Lung (tissue), 12 donors: ENCODE data around the gene SEC61G. TPM values are rescaled to one million over a fixed set of nuclear protein-coding genes. Genes with fewer than 3 reads are reported as not detected.

Experiments used
- ATAC-seq: fragments of 200-7000 bp; cut with Tn5 transposase; one replicate; pipeline ENCODE4 v1.9.1; 2020; ENCODE audit warnings: moderate number of reproducible peaks; ENCODE audit not compliant: insufficient read depth, low FRiP score
- DNase-seq, 3 donors: peaks; one replicate each; pipeline ENCODE4 v3.0.0-alpha.2; 2013 to 2017
- H3K27ac ChIP-seq, 2 donors: one replicate each; pipeline ENCODE4 v1.5.1; 2013; ENCODE audit warnings: mild to moderate bottlenecking in 2 of 2, moderate library complexity in 2 of 2, control low read depth in 1 of 2, inconsistent platforms in 1 of 2, low read depth in 1 of 2, low read length in 1 of 2
- H3K27me3 ChIP-seq, 3 donors: one replicate each; pipeline ENCODE4 v1.5.1; 2013; ENCODE audit warnings: low read length in 2 of 3; ENCODE audit not compliant: control insufficient read depth in 3 of 3, insufficient read depth in 3 of 3
- H3K36me3 ChIP-seq, 4 donors: one replicate each; pipeline ENCODE4 v1.5.1; 2013; ENCODE audit warnings: low read length in 4 of 4, mild to moderate bottlenecking in 1 of 4, moderate library complexity in 1 of 4; ENCODE audit not compliant: control insufficient read depth in 4 of 4, insufficient read depth in 4 of 4
- H3K4me1 ChIP-seq, 5 donors: one replicate each; pipeline ENCODE4 v1.5.1; 2013; ENCODE audit warnings: low read length in 5 of 5, mild to moderate bottlenecking in 2 of 5, moderate library complexity in 1 of 5; ENCODE audit not compliant: control insufficient read depth in 5 of 5, insufficient read depth in 5 of 5
- H3K4me3 ChIP-seq: one replicate; pipeline ENCODE4 v1.5.1; 2013; ENCODE audit warnings: mild to moderate bottlenecking, control low read depth, moderate library complexity
- H3K9ac ChIP-seq, 2 donors: one replicate each; pipeline ENCODE4 v1.5.1; 2013; ENCODE audit warnings: low read length in 2 of 2, control low read depth in 1 of 2; ENCODE audit not compliant: insufficient read depth in 1 of 2
- H3K9me3 ChIP-seq, 4 donors: one replicate each; pipeline ENCODE4 v1.5.1; 2013; ENCODE audit warnings: low read length in 3 of 4, mild to moderate bottlenecking in 1 of 4, moderate library complexity in 1 of 4; ENCODE audit not compliant: control insufficient read depth in 4 of 4, insufficient read depth in 3 of 4
- CTCF ChIP-seq: IDR thresholded peaks from 2 replicates; pipeline ENCODE4 v1.5.1; 2012; ENCODE audit warnings: mild to moderate bottlenecking; ENCODE audit errors: control extremely low read depth, extremely low read depth
- WGBS, 2 donors: extraction: QIAGEN DNeasy Blood & Tissue Kit; methylation state at CpG; one replicate each; pipeline ENCODE4 v1.1.7; 2013; 5-methylcytosine and 5-hydroxymethylcytosine counted together
- polyA plus RNA-seq, 2 donors: library from polyadenylated mRNA; stranded (reverse); fragments of 200-250 nt; gene quantifications; one replicate each; pipeline ENCODE4 v1.2.1, GENCODE V29; 2013
- total RNA-seq, 2 donors: library from RNA; depleted of rRNA in 1 of 2; stranded (reverse); fragments of >200 nt in 1 of 2; gene quantifications; one replicate each; pipeline ENCODE4 v1.2.1, GENCODE V29; 2014 to 2021
- donor health status: control.
- donor health status: control.
- donor health status: Bipolar disorder and iron deficiency.
- donor health status: healthy.
- donor health status: DM: yes; HTN: yes; CAD: no.

The SEC61G gene
- total and polyA plus RNA-seq, 4 donors, result 71.9 to 452 (median 230) TPM

GRCh38 chr7:54743580-54743979, 15.4 kb downstream of the SEC61G start:
- Histone ChIP-seq H3K27ac (no peak overlapping the region), H3K4me1 (no peaks in the 10 kb centered on the region), H3K36me3 (peaks cover 0 to 6% (median 2%) of the 10 kb centered on the region in 4 donors), H3K9me3 (no peaks in the 10 kb centered on the region), H3K4me3 (no peak overlapping the region), H3K27me3 (no peaks in the 10 kb centered on the region), H3K9ac (no peak overlapping the region)
- no peak for TF ChIP-seq CTCF
- 97 to 98% methylated on average over 1 of the region's 1 CpG for WGBS, 2 donors
- ATAC-seq (no peak), DNase-seq (no peak)

GRCh38 chr7:54738737-54739136, 20.3 kb downstream of the SEC61G start:
- Histone ChIP-seq H3K4me1 (no peaks in the 10 kb centered on the region), H3K4me3 (no peak overlapping the region), H3K36me3 (no peaks in the 10 kb centered on the region), H3K27ac (no peak overlapping the region), H3K9me3 (no peaks in the 10 kb centered on the region), H3K9ac (no peak overlapping the region), H3K27me3 (no peaks in the 10 kb centered on the region)
- no peak for TF ChIP-seq CTCF
- DNase-seq (no peak), ATAC-seq (no peak)
- 89 to 97% methylated on average over 1 of the region's 1 CpG for WGBS, 2 donors

GRCh38 chr7:54729107-54729506, 29.9 kb downstream of the SEC61G start:
- DNase-seq, result no peak
- no peak for ATAC-seq
- no peak overlapping the region for H3K9ac ChIP-seq
- no peaks in the 10 kb centered on the region for H3K27me3 ChIP-seq
- WGBS, 2 donors, result 89 to 97% methylated on average over 1 of the region's 1 CpG
- H3K4me3 ChIP-seq, result no peak overlapping the region
- H3K36me3 ChIP-seq, result no peaks in the 10 kb centered on the region
- no peaks in the 10 kb centered on the region for H3K4me1 ChIP-seq
- H3K9me3 ChIP-seq, result no peaks in the 10 kb centered on the region
- no peak overlapping the region for H3K27ac ChIP-seq
- TF ChIP-seq CTCF, result no peak

GRCh38 chr7:54728411-54728810, 30.6 kb downstream of the SEC61G start:
- DNase-seq (no peak), ATAC-seq (no peak)
- Histone ChIP-seq H3K4me3 (no peak overlapping the region), H3K27me3 (no peaks in the 10 kb centered on the region), H3K9ac (no peak overlapping the region), H3K9me3 (no peaks in the 10 kb centered on the region), H3K27ac (no peak overlapping the region), H3K36me3 (no peaks in the 10 kb centered on the region), H3K4me1 (no peaks in the 10 kb centered on the region)
- 43 to 63% methylated on average over 4 of the region's 4 CpGs for WGBS, 2 donors
- no peak for TF ChIP-seq CTCF
